ENCODE results near the gene RPP38.
A peak's percentile ranks its signal among the peaks of the same experiment; 100 is the strongest.

Gene RPP38

DNA sequence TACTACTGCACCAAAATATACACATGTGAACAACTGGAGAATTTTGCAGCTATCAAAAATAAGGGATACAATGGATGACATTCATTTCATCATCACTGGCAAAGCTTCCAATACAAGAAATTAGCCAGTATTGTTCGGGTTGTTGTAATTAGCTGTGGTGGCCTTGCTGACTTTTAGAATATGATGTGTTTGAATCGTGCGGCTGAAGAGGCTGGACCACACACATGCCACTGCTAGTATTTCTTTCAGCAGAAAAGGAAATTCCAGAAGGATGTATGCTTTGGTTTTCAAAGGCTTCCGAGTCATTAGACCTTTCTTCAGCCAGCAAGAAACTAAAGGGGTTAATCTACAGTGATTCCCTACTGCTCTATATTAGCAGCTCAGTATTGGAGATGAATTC is 16.6 kb downstream of the RPP38 start:
- DNase-seq = no peak

DNA sequence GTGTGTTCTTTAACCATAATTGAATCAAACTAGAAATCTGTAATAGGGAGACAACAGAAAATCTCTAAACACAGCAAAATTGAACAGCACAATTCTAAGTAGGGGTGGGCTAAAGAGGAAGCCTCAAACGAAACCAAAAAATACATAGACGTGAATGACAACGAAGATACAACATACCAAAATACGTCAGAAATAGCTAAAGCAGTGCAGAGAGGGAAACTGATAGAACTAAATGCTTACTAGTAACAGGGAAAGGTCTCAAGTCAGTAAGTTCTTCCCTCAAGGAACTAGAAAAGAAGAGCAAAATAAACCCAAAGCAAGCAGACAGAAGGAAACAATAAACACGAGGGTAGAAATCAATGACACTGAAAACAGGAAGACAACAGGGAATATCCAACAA is 19.1 kb downstream of the RPP38 start:
- DNase-seq = no peak

DNA sequence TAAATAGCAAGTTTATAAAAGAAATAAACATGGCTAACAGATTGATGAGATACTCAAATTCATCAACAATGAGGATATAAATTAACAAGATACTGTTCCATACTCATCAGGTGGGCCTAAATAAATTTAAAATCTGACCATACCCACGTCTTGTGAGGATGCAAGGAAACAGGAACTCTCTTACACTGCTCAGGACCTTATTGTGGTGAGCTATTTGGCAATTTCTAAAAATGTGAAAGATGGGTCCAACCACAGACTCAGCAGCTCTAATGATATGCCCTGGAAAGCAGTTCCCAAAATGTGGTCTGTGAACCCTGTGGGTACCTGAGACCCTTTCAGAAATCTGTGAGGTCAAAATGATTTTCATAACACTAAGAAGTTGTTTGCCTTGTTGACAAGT is 21.5 kb downstream of the RPP38 start:
- no peak for DNase-seq

DNA sequence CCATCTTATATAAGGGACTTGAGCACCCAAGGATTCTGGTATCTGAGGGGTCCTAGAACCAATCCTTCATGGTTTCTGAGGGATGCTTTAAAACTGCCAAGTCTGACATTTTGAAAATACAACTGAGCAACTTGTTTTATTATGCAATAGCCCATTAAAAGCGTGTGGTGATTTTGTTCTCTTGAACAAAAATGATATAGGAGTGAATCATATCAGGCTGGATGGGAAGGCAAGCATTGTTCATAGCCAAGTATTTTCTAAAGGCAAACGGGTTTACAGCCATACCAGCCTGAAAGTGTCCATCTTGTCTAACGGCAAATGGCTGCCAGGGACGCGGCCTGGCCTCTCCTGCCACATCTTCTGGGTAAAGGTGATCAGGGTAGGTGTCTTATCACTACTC is 23.4 kb downstream of the RPP38 start:
- no peak for DNase-seq

DNA sequence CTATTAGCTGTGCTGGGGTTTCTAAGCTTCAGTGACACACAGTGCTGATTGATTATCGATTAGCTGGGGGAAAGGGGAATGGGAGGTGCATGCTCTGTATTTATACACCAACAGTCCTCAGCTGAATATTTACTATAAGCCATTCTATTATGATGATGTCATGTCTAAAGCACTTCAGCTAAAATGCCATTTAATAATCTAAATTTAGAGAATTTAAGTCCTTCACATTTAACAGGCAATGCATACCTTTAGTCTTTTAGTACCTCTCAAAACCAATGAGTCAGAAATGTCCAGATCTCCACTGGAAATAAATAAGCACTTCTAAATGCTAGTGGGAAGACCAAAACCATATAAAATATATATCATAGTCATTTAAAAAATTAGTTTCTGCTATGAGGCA is 24.6 kb downstream of the RPP38 start:
- no peak for DNase-seq

DNA sequence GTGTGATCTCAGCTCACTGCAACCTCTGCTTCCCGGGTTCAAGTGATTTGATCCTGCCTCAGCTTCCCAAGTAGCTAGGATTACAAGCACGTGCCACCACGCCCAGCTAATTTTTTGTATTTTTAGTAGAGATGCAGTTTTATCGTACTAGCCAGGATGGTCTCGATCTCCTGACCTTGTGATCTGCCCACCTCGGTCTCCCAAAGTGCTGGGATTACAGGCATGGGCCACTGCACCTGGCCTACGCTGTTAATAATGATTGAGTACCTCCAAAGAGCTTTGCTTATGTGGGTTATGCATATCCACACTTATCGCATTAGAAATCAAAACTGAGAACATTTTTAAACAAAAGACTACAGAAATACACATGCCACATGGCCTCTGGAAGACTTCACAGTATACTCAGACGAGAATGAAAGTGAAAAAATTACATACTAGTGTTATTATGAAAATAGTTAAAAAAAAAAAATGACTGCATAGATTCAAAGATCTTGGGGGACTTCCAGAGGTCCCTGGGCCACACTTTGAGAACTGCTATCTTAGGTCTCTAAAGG is 25.4 kb downstream of the RPP38 start:
- DNase-seq = no peak

DNA sequence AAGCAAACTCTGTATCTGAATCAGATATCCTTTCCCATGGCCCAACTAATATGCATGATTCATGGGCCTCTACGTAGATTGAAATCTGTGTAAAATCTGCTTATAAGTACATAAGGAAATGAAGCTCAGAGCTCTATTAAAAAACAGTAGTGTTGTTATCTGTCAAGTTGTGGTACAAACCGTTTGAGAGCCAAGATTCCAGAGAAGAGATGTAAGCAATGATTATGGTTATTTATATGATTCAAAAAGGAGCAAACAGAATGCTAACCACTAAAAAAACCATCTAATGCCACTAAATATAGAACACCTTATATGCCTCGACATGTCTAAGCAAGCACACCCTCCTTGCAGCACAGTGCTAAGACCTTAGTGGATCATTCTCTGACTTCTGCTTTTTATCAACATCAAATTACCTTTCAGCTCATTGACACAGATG is 26.6 kb downstream of the RPP38 start:
- no peak for DNase-seq

DNA sequence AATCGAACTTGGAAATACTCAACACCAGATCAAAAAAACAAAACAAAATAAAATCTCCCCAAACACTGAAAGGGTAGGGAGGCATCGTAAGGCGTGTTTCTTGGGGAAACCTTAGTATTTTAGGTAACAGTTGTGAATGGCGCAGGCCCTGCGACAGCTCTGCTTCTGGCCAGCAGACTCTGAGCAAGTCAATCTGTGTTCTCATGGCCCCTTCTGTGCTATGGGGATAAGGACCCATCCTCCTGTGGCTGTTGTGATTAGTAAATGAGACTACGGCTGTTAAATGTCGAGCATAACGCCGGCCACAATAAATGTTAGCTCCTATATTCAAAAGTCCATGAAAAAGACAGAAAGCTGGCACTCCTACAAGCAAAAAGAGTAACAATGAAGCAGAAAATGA is 27.0 kb downstream of the RPP38 start:
- DNase-seq = no peak

DNA sequence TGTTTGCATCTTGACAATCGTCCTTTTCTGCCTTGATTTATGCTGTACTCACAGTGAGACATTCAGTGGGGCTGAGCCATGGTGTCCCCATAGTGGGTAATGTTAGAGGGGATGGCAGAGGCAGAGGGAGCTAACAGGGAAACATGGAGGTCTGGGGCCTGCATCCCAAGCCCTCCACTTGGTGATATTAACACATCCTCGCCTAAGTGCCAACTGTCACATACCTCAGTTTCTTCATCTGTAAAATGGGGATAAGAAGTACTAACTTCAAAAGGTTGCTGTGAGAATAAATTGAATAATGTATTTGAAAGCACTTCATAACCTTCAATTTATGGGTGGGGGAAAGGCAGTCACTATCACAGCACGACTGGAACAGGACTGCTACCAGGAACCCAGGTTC is 27.8 kb downstream of the RPP38 start:
- DNase-seq = no peak

DNA sequence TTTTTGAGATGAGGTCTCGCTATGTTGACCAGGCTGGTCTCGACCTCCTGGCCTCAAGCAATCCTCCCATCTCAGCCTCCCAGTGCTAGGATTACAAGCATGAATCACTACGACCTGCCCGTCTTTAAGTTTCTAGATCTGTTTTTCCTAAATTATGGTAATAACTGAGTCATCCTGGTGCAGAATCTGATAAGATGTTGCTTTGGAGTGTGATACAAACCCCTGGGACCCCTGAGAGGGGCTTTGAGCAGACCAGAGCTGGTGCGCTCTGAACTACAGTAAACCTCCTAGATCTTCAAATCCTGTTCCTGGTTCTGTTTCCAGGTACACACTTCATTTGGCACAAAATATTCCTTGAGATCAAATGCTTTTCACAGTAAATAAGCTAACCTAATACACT is 34.2 kb downstream of the RPP38 start:
- no peak for DNase-seq

DNA sequence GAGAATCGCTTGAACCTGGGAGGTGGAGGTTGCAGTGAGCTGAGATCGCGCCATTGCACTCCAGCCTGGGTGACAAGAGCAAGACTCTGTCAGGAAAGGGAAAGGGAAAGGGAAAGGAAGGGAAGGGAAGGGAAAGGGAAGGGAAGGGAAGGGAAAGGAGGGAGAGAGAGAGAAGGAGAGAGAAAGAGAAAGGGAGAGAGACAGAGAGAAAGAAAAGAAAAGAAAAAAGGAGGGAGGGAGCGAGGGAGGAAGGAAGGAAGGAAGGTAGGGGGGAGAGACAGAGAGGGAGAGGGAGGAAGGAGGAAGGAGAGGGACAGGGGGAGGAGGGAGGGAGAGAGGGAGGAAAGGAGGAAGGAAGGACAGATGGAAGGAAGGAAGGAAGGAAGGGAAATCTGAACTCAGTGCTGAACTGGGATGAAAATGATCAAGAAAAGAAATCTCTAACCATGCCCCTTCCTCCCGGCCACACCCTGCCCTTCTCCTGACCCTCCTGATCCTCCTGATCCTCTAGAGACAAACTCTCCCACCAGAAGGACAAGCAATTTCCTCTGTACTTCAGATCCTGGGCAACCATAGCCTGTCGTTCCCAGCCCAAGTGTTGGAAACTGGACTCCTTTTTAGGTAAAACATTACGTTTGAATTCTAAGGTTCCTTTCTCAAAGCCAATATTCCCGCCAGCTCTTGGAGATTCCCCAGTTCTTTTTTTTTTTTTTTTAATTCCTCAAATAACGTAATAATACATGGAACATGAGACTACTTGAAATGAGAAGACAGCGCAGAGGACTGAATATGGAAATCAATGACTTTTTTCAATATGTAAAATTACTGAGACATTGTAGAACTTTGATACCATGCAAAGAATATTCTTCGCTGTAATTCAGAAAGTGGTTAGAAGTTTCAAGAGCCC is 39.2 kb downstream of the RPP38 start:
- no peak for DNase-seq

DNA sequence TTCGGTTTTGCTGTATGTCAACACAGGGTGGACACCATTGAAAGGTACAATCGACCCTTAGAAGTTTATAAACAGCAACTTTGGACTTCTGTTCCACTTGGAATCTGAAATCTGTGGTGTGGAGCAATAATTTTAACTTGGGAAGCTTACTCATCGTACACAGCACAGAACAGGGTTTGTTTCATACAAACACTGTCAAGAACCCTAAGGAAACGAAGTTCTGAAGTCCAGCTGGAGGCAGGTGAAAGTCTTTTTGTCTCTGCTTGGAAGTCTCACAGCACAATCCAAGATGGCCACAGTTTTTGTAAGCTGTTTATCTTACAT is 39.8 kb downstream of the RPP38 start:
- no peak for DNase-seq

DNA sequence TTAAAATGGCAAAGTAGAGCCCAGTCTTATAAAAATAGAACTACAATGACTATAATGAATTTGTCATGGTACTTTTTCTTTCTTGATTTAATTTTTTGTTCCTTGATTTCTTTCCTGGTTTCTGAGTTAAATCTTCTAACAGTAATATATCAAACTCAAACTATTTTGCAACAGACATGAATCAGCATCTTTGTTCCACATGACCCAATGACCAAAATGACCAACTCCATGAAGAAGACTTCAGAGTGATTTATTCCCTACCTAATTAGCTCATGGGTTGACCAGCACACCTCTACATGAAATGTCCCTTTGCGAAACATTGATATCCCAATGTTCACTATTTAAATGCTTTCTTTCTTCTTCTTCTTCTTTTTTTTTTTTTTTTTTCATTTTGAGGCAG is 40.5 kb downstream of the RPP38 start:
- DNase-seq = no peak

DNA sequence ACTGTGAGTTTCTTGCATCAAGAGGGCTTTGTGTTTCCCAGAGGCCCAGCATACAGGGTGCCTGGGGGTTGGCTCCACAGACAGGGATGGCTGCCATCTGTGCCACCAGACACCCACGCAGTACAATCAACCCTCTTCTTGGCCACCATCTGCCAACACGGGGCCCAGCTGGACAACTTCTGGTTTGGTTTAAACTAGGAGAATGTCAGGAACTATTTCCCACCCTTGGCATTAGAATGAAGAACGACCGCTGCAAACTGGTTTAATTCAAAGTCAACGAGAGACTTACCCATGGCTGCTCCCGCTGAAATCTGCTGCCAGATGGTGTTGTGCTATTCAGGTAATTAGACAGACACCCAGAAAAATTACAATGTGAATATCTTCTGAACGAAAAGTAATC is 43.5 kb downstream of the RPP38 start:
- no peak for DNase-seq

DNA sequence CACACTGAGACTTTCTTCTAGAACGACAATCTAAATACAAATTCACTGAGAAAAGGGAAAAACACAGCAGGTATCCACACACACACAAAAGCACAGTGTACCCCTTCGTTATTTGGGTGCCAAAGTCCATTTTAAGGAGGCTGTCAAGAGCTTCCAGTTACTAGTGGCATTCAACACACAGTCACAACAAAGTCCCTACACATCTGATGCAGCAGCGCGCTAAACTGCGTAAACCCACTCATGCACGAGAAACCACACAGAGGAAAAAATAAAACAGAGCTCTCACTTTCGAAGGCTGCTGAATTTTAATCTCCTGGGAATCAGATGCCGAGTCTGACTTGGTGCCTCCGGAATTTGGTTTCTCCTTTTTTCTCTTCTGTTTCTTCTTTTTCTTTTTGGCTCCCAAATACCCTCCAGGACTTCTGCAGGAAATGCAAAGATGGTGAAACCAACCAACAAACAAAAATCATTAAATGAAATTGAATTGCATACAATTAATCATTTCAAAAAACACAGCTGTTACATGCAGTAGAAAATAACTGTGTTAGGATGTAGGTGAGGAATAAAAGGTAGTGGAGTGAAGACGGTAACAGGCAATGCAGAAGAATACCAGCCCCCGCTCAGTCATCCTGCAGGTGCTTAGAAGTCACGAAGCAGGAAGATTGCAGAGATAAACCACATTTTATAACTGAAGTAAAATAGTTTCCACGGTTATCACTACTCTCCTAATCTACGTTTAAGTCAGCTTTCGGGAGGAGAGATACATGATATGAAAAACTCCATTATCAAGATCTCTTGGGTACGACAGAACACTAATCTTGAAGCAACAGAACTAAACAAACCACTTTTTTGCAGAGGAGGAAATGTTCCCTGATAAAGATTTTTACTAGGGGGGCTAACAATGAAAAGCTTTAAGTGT is 44.2 kb downstream of the RPP38 start:
- DNase-seq = no peak

DNA sequence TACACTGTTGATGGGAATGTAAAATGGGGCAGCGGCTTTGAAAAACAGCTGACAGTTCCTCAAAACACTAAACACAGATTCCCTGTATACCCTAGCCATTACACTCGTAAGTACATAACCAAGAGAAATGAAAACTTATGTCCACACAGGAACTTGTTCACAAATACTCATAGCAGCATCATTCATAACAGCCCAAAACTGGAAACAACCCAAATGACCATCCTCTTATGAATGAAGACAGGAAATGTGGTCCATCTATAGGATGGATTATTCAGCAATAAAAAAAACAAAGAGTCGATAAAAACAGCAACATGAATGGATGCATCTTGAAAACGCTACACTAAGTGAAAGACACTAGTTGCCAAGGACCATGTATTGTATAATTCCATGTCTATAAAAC is 47.6 kb downstream of the RPP38 start:
- DNase-seq = no peak

DNA sequence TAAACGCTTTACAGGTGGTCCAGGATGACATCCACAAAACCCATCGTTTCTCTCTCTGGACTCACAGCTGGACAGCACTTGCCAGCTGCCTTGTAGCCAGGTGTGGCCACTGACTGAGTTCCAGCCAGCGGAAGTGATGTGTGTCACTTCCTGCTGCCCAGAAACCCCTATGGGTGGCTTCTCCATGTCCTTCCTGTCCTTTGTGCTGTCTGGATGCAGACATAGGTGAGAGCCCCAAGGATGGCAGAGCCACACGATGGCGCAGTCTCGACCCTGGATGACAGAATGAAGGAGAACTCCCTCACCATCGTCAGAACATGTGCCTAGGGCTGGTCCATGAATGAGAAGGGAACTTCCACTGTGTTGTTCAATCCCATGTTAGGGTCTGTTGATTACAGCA is 49.2 kb downstream of the RPP38 start:
- peak; percentile 51 for DNase-seq

DNA sequence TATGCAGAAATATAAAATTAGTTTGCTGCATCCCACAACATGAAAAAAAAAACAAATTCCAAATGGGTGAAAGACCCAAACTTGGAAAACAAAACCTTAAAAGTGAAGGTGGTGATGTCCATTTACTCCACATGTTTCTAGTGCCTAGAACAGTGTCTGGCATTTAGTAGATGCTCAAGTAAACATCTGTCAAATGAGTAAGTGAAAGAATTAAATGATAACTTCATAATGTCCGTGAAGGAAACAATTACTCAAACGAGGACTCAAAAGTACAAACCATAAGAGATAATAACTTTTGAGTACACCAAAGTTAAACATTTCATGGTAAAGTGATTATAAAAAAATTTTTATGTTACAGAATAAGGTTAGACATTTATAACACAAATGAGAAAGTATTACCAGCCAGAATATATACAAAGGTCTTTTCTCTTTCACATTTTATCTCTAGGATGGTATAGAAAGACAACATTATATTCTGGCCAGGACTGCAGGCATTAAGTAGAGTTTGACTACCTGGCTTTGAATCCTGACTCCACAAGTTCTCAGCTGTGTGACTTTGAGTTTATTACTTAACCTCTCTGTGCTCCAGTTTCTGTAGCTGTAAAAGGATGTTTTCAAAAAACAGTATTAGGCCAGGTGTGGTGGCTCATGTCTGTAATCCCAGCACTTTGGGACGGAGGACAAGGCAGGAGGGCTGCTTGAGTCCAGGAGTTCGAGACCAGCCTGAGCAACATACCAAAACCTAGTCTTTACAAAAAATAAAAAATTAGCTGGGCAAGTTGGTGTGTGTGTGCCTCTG is 50.6 kb downstream of the RPP38 start:
- no peak for DNase-seq

DNA sequence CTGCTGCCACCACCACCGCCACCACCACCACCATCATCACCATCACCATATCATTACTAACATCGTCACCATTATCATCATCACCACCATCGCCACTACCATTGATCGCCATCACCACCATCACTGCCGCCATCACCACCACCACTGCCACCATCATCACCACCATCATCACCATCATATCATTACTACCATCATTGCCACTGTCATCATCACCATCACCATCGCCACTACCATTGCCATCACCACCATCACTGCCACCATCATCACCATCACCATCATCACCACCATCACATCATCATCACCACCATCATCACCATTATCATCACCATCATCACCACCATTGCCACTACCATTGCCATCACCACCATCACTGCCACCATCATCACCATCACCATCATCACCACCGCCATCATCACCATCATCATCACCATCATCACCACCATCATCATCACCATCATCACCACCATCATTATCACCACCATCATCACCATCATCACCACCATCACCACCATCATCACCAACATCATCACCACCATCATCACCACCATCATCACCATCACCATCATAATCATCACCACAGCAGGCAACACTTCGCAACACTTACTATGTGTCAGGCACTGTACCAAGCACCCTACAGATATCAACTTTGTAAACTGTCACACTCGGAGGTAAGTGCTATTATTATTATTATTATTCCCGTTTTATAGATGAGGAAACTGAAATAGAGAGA is 52.1 kb downstream of the RPP38 start:
- DNase-seq = no peak

DNA sequence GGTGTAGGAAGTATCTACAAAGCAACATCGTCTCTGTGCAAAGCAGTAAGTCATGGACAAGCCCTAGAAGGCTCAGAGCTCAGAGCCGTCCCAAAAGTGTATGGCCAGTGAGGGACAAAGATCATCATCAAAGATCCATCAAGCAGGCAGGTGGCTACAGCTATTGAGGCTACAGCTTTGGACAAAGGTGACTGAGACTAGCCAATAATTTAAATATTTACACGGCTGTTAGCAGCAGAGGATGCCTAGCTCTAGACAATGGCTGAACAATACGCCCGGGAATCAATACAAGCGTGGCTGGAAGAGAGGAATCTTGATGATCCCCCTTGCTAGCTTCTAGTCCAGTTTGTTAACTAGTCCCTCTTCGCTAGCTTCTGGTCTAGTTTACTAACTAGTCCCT is 53.4 kb downstream of the RPP38 start:
- DNase-seq = peak; percentile 21

DNA sequence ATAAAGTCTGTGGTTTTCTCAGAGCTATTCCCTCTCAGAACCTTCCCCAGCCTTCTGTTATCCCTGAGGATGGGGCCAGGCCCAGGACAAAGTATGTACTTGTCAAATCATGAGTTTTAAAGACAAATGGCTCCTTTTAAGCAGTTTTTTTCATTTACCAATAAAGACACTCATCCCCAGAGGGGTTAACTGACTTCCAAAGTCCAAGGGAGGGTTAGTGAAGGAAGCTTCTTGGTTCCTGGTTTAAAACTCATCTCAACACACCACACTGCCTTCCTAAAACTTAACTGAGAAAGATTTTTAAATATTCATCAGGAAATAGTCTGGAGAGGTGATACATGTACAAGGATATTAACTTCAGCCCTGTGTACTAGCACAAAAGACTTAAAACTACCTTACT is 55.4 kb downstream of the RPP38 start:
- no peak for DNase-seq

All from DMS53 (cell line).